SIG-M5 (cell line): ENCODE measurements around the gene INHBC.

Source experiments
- DNase-seq: peaks from one replicate; lab custom pipeline; 2025; lab: John Stamatoyannopoulos, UW

The INHBC gene

GRCh38 chr12:57469296-57470164 is 34.9 kb downstream of the INHBC start:
- DNase-seq = no peak

GRCh38 chr12:57470286-57470969 is 35.8 kb downstream of the INHBC start:
- DNase-seq = no peak

GRCh38 chr12:57470970-57471656 is 36.5 kb downstream of the INHBC start:
- no peak for DNase-seq

GRCh38 chr12:57471661-57472060 is 37.1 kb downstream of the INHBC start:
- no peak for DNase-seq

GRCh38 chr12:57472391-57472790 is 37.8 kb downstream of the INHBC start:
- no peak for DNase-seq

GRCh38 chr12:57473392-57473791 is 38.8 kb downstream of the INHBC start:
- no peak for DNase-seq

DNA sequence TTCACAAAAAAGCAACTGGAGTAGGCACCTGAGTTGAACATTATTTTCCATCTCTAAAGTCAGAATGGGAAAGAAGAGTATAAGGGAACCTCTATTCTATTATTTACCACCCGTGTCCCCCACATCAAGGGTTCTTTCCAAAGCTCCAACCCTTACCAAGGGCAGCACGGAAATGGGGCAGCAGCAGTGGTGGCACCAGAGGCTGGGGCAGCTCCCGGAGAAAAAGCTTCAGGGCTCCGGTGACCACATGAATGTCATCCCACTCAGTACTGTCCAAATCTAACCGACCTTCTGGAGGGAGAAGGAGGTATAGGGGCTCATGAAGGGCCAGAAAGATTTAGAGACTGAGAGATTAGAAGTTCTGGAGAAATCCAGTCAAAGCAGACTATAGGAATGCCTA is 39.3 kb downstream of the INHBC start:
- DNase-seq = no peak

GRCh38 chr12:57474430-57474829 is 39.8 kb downstream of the INHBC start:
- no peak for DNase-seq

DNA sequence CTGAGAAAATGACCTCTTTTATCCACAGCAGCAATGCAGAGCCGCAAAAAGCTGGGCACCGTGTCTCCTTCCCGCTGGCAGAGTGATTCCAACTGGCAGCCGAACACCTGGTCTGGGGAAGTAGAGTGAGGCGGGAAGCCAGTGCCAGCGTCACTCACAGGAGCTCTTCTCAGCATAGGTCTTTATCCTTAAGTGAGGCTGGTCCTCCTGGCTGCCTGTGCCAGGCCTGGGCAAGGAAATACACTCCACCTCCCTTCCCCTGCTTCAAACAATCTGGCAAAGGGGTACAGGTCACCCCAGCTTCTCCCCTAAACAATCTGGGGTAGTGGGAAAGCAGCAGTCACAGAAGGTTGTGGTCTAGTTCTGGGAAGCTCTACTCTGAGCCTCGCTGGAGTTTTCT is 40.3 kb downstream of the INHBC start:
- DNase-seq = no peak

GRCh38 chr12:57475271-57476161 is 40.9 kb downstream of the INHBC start:
- no peak for DNase-seq

DNA sequence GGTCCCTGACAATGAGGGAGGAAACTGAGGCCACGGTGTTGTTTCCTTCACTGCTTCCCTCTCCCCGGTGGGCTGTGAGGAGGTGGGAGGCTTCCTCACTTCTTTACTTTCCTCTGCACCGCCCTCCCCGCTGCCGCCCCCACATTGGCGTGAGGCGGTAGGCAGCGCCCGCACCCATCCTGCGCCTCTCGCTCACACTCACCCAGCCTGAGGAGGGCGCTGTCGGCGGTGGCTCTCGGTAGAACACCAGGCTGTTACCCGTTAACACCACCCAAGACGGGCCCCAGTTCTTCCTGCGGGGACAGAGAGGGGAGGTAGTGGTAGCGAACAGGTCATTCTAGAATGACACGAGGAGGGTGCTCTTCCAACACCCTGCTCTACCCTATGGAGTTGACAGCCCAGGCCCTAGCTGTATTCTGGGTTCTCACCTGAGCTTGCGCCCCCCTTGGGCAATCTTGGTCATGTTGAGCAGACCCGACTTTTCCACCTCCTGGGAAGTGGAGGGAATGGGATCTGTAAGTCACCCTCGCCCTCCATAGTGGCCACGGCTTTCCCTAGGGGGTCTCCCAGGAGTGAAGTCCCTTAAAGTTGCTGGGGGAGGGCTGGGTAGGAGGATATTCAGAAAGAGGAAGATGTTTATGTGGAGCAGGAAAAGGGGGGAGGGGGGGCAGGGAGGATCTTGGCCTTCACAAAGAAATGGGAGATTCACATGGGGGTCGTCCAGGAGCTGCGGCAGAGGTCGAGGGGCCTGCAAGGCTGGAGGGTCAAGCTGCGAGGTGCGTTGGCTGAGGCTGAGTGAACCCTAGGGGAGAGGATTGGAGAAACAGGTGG is 41.8 kb downstream of the INHBC start:
- DNase-seq = no peak

- DNase-seq = no peak
Measured at GRCh38 chr12:57476993-57477709, 42.6 kb downstream of the INHBC start.

- DNase-seq = no peak
Measured at GRCh38 chr12:57477710-57478681, 43.4 kb downstream of the INHBC start.

DNA sequence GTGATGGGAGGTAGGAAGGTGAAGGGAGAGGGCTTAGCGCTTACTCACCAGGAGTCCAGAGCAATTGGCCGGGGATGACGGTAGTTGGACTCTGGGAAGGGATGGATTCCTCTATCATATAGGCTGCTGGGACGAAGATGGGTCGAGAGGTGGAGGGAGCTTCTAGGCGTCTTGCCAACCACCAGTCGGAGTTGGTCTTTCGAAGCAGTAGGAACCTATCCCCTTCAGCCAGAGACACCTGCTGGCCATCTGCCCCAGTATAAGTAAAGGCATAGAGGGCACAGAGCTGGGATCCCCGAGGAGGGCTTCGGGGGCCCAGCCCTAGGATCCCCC is 44.4 kb downstream of the INHBC start:
- no peak for DNase-seq

DNA sequence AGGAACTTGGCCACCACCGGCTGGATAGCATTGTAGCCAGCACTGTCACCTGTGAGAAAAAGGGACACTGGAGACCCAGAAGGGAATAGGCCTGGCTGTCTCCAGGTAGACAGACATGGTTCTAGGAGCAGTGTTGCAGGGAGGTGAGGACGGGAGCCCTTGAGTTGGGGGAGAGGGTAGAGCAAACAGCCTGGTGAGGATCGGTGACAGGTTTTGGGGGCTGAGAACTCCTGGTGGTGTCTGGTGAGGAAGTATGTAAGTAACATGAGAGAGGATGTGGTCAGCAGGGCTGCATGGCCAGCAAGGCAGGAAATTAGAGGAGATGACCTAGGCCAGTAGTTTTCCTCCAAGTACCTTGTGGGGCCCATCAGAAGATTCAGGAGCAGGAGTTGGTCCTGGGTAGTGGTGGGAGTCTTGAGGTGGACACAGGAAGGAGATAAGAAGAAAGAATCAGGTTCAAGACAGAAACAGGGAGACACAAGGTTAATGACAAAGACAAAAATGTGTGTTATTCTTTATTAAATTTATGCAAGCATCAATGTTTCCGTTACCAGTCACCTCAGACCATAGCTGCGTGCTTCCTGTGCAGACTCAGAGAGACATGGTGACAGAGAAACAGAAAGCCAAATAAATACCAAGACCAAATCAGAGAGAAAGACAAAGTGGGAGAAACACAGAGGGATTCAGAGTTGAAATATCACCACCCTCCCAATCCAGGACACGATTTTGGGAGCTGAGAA is 45.0 kb downstream of the INHBC start, which contains the start of gene ARHGAP9:
Gene ARHGAP9 (minus strand): TSS at position 491 of the 740 bp plus-strand sequence. CDS start 460 bp downstream, at position 31.
- no peak for DNase-seq

GRCh38 chr12:57481671-57482070 is 47.1 kb downstream of the INHBC start:
- no peak for DNase-seq

- DNase-seq = no peak
Measured at GRCh38 chr12:57483466-57483865, 48.9 kb downstream of the INHBC start.

DNA sequence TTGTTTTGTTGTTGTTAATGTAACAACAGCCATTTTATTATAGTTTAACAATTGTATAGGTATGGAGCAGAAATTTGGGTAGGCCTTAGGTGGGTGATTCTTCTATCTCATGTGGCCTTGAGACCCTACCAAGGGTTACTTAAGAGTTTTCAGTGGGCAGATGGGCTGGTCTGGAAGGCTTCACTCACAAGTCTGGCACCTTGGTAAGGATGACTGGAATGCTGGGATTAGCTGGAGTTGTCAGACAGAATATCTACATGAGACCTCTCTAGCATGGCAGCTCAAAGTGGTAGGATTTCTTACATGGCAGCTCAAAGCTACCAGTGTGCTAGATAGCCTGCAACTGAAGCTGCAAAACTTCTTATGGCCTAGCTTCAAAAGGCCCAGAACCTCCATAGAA is 51.1 kb downstream of the INHBC start:
- no peak for DNase-seq
